HepG2 (cell line): Measurements from ENCODE around the gene SUSD2. TPM values are rescaled to one million over a fixed set of nuclear protein-coding genes. Genes with fewer than 3 reads are reported as not detected.

ENCODE experiments used
- ATAC-seq: fragments of 200-7000 bp; cut with Tn5 transposase; 3 replicates; pipeline ENCODE4 v1.9.1; 2020; ENCODE audit warnings: mild to moderate bottlenecking, moderate library complexity
- BruUV-seq: library from RNA; stranded (reverse); fragments of 400-500 nt; replicated peaks from 2 replicates; lab custom pipeline; 2021; lab: Mats Ljungman, UMichigan
- CTCF ChIA-PET: fragments of 300-600 bp; formaldehyde crosslinking; extraction: SDS; loops from one replicate; lab custom pipeline; 2021; ENCODE audit warnings: low total read pairs, inconsistent platforms, low intra/inter-chr PET ratio; lab: Yijun Ruan, JAX
- POLR2A ChIA-PET: fragments of 350-600 bp; sonication (Branson Sonifier 250); formaldehyde crosslinking; loops from one replicate; lab custom pipeline; 2020; ENCODE audit warnings: antibody characterized with exemption, inconsistent platforms; lab: Yijun Ruan, JAX
- DNase-seq: peaks from one replicate; pipeline ENCODE4 v3.0.0-alpha.2; 2015; ENCODE audit warnings: low spot score
- FAIRE-seq: peaks from 3 replicates; lab custom pipeline; 2011; peaks lifted over from hg19 to GRCh38; lab: Jason Lieb, UNC
- H2AFZ ChIP-seq: one replicate; pipeline ENCODE4 v1.6.1; 2011; ENCODE audit warnings: low read length, inconsistent platforms
- H3K27ac ChIP-seq: fragments of 300-600 bp; 3 replicates; pipeline ENCODE4 v1.8.0; 2011; ENCODE audit warnings: mixed run types, mild to moderate bottlenecking, mixed read lengths, low read length, inconsistent platforms; ENCODE audit not compliant: insufficient read depth; ENCODE audit errors: extremely low read length
- H3K27me3 ChIP-seq, 2 experiments: fragments of 200-600 bp in 1 of 2; 2 replicates in 1 of 2; 3 replicates in 1 of 2; pipeline versions ENCODE4 v1.6.0 to v1.8.0; 2011; ENCODE audit warnings: low read length in 2 of 2, mild to moderate bottlenecking in 2 of 2, moderate library complexity in 2 of 2, inconsistent platforms in 1 of 2; ENCODE audit not compliant: insufficient read depth in 2 of 2, control insufficient read depth in 1 of 2
- H3K36me3 ChIP-seq, 2 experiments: fragments of 200-600 bp in 1 of 2; replicated peaks in 1 of 2; 2 replicates in 1 of 2; 3 replicates in 1 of 2; pipeline versions ENCODE4 v1.5.1 to v1.8.0; 2011; ENCODE audit warnings: low read length in 2 of 2, inconsistent platforms in 1 of 2; ENCODE audit not compliant: insufficient read depth in 2 of 2, control insufficient read depth in 1 of 2
- H3K4me1 ChIP-seq: 2 replicates; pipeline ENCODE4 v1.5.1; 2012; ENCODE audit warnings: low read length, inconsistent platforms; ENCODE audit not compliant: insufficient read depth
- H3K4me2 ChIP-seq: 2 replicates; pipeline ENCODE4 v1.6.0; 2011; ENCODE audit warnings: low read depth, low read length, inconsistent platforms
- H3K4me3 ChIP-seq, 3 experiments: fragments of 200-600 bp in 1 of 3; sonication (generic), shearing (Covaris generic) in 1 of 3; replicated peaks in 1 of 3; 2 replicates each; pipeline ENCODE4 v1.5.1; 2011 to 2016; ENCODE audit warnings: low read length in 3 of 3, inconsistent platforms in 2 of 3, low read depth in 2 of 3, mild to moderate bottlenecking in 2 of 3, control low read depth in 1 of 3, mixed read lengths in 1 of 3; ENCODE audit not compliant: insufficient read depth in 1 of 3
- H3K79me2 ChIP-seq: one replicate; pipeline ENCODE4 v1.6.1; 2011; ENCODE audit warnings: low read length, inconsistent platforms; ENCODE audit not compliant: insufficient read depth
- H3K9ac ChIP-seq: 2 replicates; pipeline ENCODE4 v1.6.0; 2011; ENCODE audit warnings: mild to moderate bottlenecking, low read depth, low read length, inconsistent platforms; ENCODE audit not compliant: insufficient read depth
- H3K9me3 ChIP-seq: 2 replicates; pipeline ENCODE4 v1.5.1; 2012; ENCODE audit warnings: mild to moderate bottlenecking, low read length
- H4K20me1 ChIP-seq: 2 replicates; pipeline ENCODE4 v1.6.0; 2011; ENCODE audit warnings: inconsistent platforms, mild to moderate bottlenecking, low read length, moderate library complexity; ENCODE audit not compliant: insufficient read depth
- CREB1 ChIP-seq, 2 experiments: fragments of 450-650 bp in 1 of 2; IDR thresholded peaks; 2 replicates each; pipeline ENCODE4 v1.6.1; 2016 to 2017; ENCODE audit warnings: control low read depth in 1 of 2, mild to moderate bottlenecking in 1 of 2, missing compliant biosample characterization in 1 of 2, missing genetic modification characterization in 1 of 2
- FOXA1 ChIP-seq, 2 experiments: fragments of 450-650 bp in 1 of 2; sonication (generic) in 1 of 2; formaldehyde crosslinking in 1 of 2; IDR thresholded peaks; 2 replicates each; pipeline versions ENCODE4 v1.4.0 to v1.6.1; 2016 to 2020; ENCODE audit warnings: missing genetic modification reagents in 1 of 2
- GATA4 ChIP-seq: sonication (generic); IDR thresholded peaks from 2 replicates; pipeline ENCODE4 v1.6.1; 2016; ENCODE audit warnings: antibody characterized with exemption, low read depth, borderline replicate concordance
- GTF2F1 ChIP-seq: fragments of 150-350 bp; IDR thresholded peaks from 2 replicates; pipeline ENCODE4 v1.6.1; 2014; ENCODE audit warnings: low read length
- HINFP ChIP-seq: sonication (generic); formaldehyde crosslinking; IDR thresholded peaks from 2 replicates; pipeline ENCODE4 v1.4.0; 2020; ENCODE audit warnings: low read depth, mild to moderate bottlenecking, missing genetic modification reagents
- MEIS1 ChIP-seq: sonication (generic); formaldehyde crosslinking; IDR thresholded peaks from 2 replicates; pipeline ENCODE4 v1.9.0; 2021; ENCODE audit warnings: mild to moderate bottlenecking, missing genetic modification reagents, moderate library complexity, borderline replicate concordance
- NFIB ChIP-seq: sonication (generic); formaldehyde crosslinking; IDR thresholded peaks from 2 replicates; pipeline ENCODE4 v1.9.0; 2021; ENCODE audit warnings: missing genetic modification reagents, mild to moderate bottlenecking, borderline replicate concordance
- TSC22D2 ChIP-seq: sonication (generic); formaldehyde crosslinking; IDR thresholded peaks from 2 replicates; pipeline ENCODE4 v1.5.1; 2020; ENCODE audit warnings: missing genetic modification reagents, mild to moderate bottlenecking, borderline replicate concordance
- XRCC5 ChIP-seq: fragments of 200-400 bp; formaldehyde crosslinking; optimal IDR thresholded peaks from 2 replicates; pipeline ENCODE3; 2017; ENCODE audit warnings: mild to moderate bottlenecking, low read length
- YY1 ChIP-seq: IDR thresholded peaks from 2 replicates; pipeline ENCODE4 v1.6.1; 2011; ENCODE audit warnings: low read length, low read depth, moderate library complexity, mild to moderate bottlenecking; ENCODE audit not compliant: insufficient read depth, insufficient replicate concordance
- ZFP1 ChIP-seq: IDR thresholded peaks from 2 replicates; pipeline ENCODE4 v1.6.1; 2016
- ZNF12 ChIP-seq: sonication (generic); formaldehyde crosslinking; IDR thresholded peaks from 2 replicates; pipeline ENCODE4 v1.5.0; 2020; ENCODE audit warnings: missing genetic modification reagents
- ZNF317 ChIP-seq: sonication (generic); formaldehyde crosslinking; IDR thresholded peaks from 2 replicates; pipeline ENCODE4 v1.5.0; 2020; ENCODE audit warnings: mild to moderate bottlenecking, missing genetic modification reagents
- ZNF572 ChIP-seq: sonication (generic); formaldehyde crosslinking; IDR thresholded peaks from 2 replicates; pipeline ENCODE4 v1.5.1; 2020; ENCODE audit warnings: mild to moderate bottlenecking, missing genetic modification reagents
- ZNF619 ChIP-seq: sonication (generic); formaldehyde crosslinking; IDR thresholded peaks from 2 replicates; pipeline ENCODE4 v1.4.0; 2020; ENCODE audit warnings: mild to moderate bottlenecking, missing genetic modification reagents
- WGBS: methylation state at CpG from one replicate; pipeline ENCODE4 v1.1.6; 2017; ENCODE audit warnings: low lambda C conversion rate; 5-methylcytosine and 5-hydroxymethylcytosine counted together
- in situ Hi-C: cut with HindIII; loops from 2 replicates; pipeline ENCODE4 v1.10.0; 2017; ENCODE audit warnings: low pct_unique_long_range_greater_than_20kb; ENCODE audit not compliant: extremely low pct_ligation_motif_present
- intact Hi-C: fragments of 100-400 bp; cut with micrococcal nuclease; formaldehyde crosslinking; loops from one replicate; pipeline ENCODE4 v1.10.0; 2022; ENCODE audit not compliant: unreplicated experiment
- polyA plus RNA-seq, 8 experiments: library from polyadenylated mRNA; depleted of rRNA in 3 of 8; stranded (reverse) in 7 of 8; unstranded in 1 of 8; fragments of >200 nt; fragmentation: Illumina TruSeq in 4 of 8; extraction: Trizol in 4 of 8; gene quantifications; 2 replicates each; pipeline versions ENCODE4 v1.2.1 to v1.2.3, GENCODE V29; 2011 to 2016; ENCODE audit warnings: low read depth in 4 of 8, missing spikeins in 1 of 8, mixed read lengths in 1 of 8; ENCODE audit not compliant: insufficient read depth in 1 of 8
- total RNA-seq, 5 experiments: library from RNA; depleted of rRNA; stranded (reverse); fragments of >200 nt; fragmentation: Illumina TruSeq; extraction: Trizol; gene quantifications; 2 replicates each; pipeline ENCODE4 v1.2.3, GENCODE V29; 2016; ENCODE audit warnings: low read depth in 1 of 5

The SUSD2 gene
- total and polyA plus RNA-seq, 2 of the 13 experiments (the other 11 are each of a cell fraction or from before 2014, with no cell fraction given) = 2.1 to 11.0 TPM

GRCh38 chr22:24233235-24233634 is 51.9 kb downstream of the SUSD2 start:
- no peak overlapping the region for H3K9ac ChIP-seq
- DNase-seq = no peak
- H3K27ac ChIP-seq = no peak overlapping the region
- H3K27me3 ChIP-seq = no peaks in the 10 kb centered on the region
- TF ChIP-seq ZFP1 (no peak), GTF2F1 (no peak), GATA4 (no peak), ZNF12 (no peak), ZNF317 (CRISPR knock-in tag) (no peak), ZNF619 (CRISPR knock-in tag) (no peak), FOXA1 (IDR thresholded peaks at IDR 0.05) (no peak), FOXA1 (CRISPR knock-in tag; IDR thresholded peaks at IDR 0.05) (no peak), NFIB (CRISPR knock-in tag) (no peak), XRCC5 (no peak), TSC22D2 (CRISPR knock-in tag) (no peak), CREB1 (IDR thresholded peaks at IDR 0.05) (no peak), CREB1 (CRISPR knock-in tag; IDR thresholded peaks at IDR 0.05) (no peak)
- no peak overlapping the region for H3K4me3 ChIP-seq
- ChIA-PET CTCF (no interaction called here), POLR2A (no interaction called here)
- ATAC-seq = no peak
- in situ Hi-C loops (no loop called here), intact Hi-C loops (no loop called here)
- no peaks in the 10 kb centered on the region for H3K79me2 ChIP-seq
- no TSS peak for BruUV-seq
- H4K20me1 ChIP-seq = no peaks in the 10 kb centered on the region
- H3K36me3 ChIP-seq = no peaks in the 10 kb centered on the region
- no peak overlapping the region for H2AFZ ChIP-seq
- no peak overlapping the region for H3K4me2 ChIP-seq
- no peaks in the 10 kb centered on the region for H3K9me3 ChIP-seq
- H3K4me1 ChIP-seq = peaks cover 20% of the 10 kb centered on the region
- no peak for FAIRE-seq
- WGBS = 89% methylated on average over 7 of the region's 13 CpGs

DNA sequence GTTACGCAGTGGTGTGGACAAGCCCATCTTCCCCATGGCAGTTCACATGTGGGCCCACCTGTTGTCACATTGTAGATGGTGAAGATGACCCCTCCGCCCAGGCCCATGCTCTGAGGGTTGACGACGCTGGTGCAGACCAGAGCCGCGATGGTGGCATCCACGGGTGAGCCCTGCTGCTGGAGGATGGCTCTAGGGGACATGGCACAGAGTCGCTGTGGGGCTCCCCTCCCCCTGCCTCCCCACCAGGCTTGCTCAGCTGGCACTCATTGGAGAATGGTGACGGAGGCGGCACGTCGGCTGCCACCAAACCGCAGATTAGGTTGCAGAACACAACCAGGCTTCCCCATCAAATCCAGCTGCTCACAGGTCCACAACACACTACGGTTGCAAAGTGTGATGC is 52.5 kb downstream of the SUSD2 start:
- H2AFZ ChIP-seq = no peak overlapping the region
- H3K9me3 ChIP-seq = no peaks in the 10 kb centered on the region
- no peaks in the 10 kb centered on the region for H4K20me1 ChIP-seq
- in situ Hi-C loops = no loop called here
- H3K4me2 ChIP-seq = no peak overlapping the region
- intact Hi-C loops = no loop called here
- TF ChIP-seq YY1 = no peak
- no peak for TF ChIP-seq ZNF572 (CRISPR knock-in tag)
- TF ChIP-seq HINFP (CRISPR knock-in tag) = no peak
- no peak for TF ChIP-seq MEIS1 (CRISPR knock-in tag)
- POLR2A ChIA-PET = no interaction called here
- CTCF ChIA-PET = no interaction called here
- FAIRE-seq (no peak), ATAC-seq (no peak), DNase-seq (no peak)
- no peak overlapping the region for H3K27ac ChIP-seq
- no peak overlapping the region for H3K4me3 ChIP-seq
- WGBS = 83% methylated on average over 1 of the region's 14 CpGs
- H3K36me3 ChIP-seq = no peaks in the 10 kb centered on the region
- peaks cover 20% of the 10 kb centered on the region for H3K4me1 ChIP-seq
- no TSS peak for BruUV-seq
- H3K79me2 ChIP-seq = no peaks in the 10 kb centered on the region
- no peaks in the 10 kb centered on the region for H3K27me3 ChIP-seq
- H3K9ac ChIP-seq = no peak overlapping the region
